B cell (primary cell): ENCODE results near the gene XPNPEP1. TPM values are rescaled to one million over a fixed set of nuclear protein-coding genes. Genes with fewer than 3 reads are reported as not detected.

Experiments
- ATAC-seq: fragments of 200-7000 bp; cut with Tn5 transposase; one replicate; pipeline ENCODE4 v1.10.0; 2021; ENCODE audit warnings: low read depth, mild to moderate bottlenecking, moderate number of reproducible peaks, moderate library complexity
- CTCF ChIA-PET: fragments of 350-600 bp; sonication (Branson Sonifier 250); formaldehyde crosslinking; loops from one replicate; lab custom pipeline; 2021; ENCODE audit warnings: antibody characterized with exemption, inconsistent platforms; lab: Charles Lee
- POLR2A ChIA-PET: fragments of 350-600 bp; sonication (Branson Sonifier 250); formaldehyde crosslinking; loops from one replicate; lab custom pipeline; 2021; ENCODE audit warnings: antibody characterized with exemption; lab: Charles Lee
- DNase-seq: peaks from one replicate; pipeline ENCODE4 v3.0.0; 2013
- H2AFZ ChIP-seq: 2 replicates; pipeline ENCODE4 v1.6.1; 2012; ENCODE audit warnings: mild to moderate bottlenecking, low read depth, low read length; ENCODE audit not compliant: insufficient read depth, poor library complexity, severe bottlenecking
- H3K27ac ChIP-seq, 2 donors: 1 replicate in 1 of 2; 2 replicates in 1 of 2; pipeline ENCODE4 v1.5.1; 2012 to 2013; ENCODE audit warnings: low read length in 2 of 2, mild to moderate bottlenecking in 2 of 2, moderate library complexity in 1 of 2
- H3K27me3 ChIP-seq, 4 experiments: fragments of 200-600 bp in 1 of 4; sonication (generic) in 1 of 4; replicated peaks in 1 of 4; 1 replicate in 2 of 4; 2 replicates in 2 of 4; pipeline versions ENCODE4 v1.6.1 to v1.7.0; 2013 to 2016; ENCODE audit warnings: low read length in 3 of 4, mild to moderate bottlenecking in 2 of 4, mixed read lengths in 1 of 4, moderate library complexity in 1 of 4; ENCODE audit not compliant: insufficient read depth in 4 of 4, control insufficient read depth in 3 of 4; ENCODE audit errors: control extremely low read depth in 1 of 4
- H3K36me3 ChIP-seq, 2 experiments: replicated peaks in 1 of 2; 1 replicate in 1 of 2; 2 replicates in 1 of 2; pipeline versions ENCODE4 v1.6.1 to v1.7.1; 2013; ENCODE audit warnings: low read length in 1 of 2; ENCODE audit not compliant: insufficient read depth in 2 of 2, control insufficient read depth in 1 of 2; ENCODE audit errors: control extremely low read depth in 1 of 2, extremely low read depth in 1 of 2
- H3K4me1 ChIP-seq, 2 donors: fragments of 200-600 bp in 1 of 2; sonication (generic) in 1 of 2; 1 replicate in 1 of 2; 2 replicates in 1 of 2; pipeline versions ENCODE4 v1.5.1 to v1.6.1; 2013 to 2017; ENCODE audit warnings: low read length in 2 of 2; ENCODE audit not compliant: control insufficient read depth in 2 of 2, insufficient read depth in 2 of 2
- H3K4me2 ChIP-seq: replicated peaks from 2 replicates; pipeline ENCODE3; 2012; ENCODE audit warnings: mild to moderate bottlenecking, low read depth, low read length; ENCODE audit not compliant: poor library complexity, severe bottlenecking
- H3K4me3 ChIP-seq, 5 experiments: fragments of 200-600 bp in 1 of 5; sonication (generic) in 1 of 5; 1 replicate in 3 of 5; 2 replicates in 2 of 5; pipeline versions ENCODE4 v1.5.1 to v1.7.0; 2011 to 2016; ENCODE audit warnings: low read length in 4 of 5, mild to moderate bottlenecking in 4 of 5, low read depth in 2 of 5, control low read depth in 1 of 5, moderate library complexity in 1 of 5; ENCODE audit not compliant: insufficient read depth in 1 of 5; ENCODE audit errors: control extremely low read depth in 1 of 5, extremely low read depth in 1 of 5
- H3K79me2 ChIP-seq: fragments of 200-600 bp; sonication (generic); one replicate; pipeline ENCODE4 v1.6.0; 2016; ENCODE audit warnings: low read length; ENCODE audit not compliant: control insufficient read depth, insufficient read depth
- H3K9ac ChIP-seq: fragments of 200-600 bp; sonication (generic); 2 replicates; pipeline ENCODE4 v1.6.1; 2017; ENCODE audit warnings: mild to moderate bottlenecking, low read length, moderate library complexity
- H3K9me3 ChIP-seq, 3 donors: one replicate each; pipeline versions ENCODE4 v1.6.1 to v1.7.1; 2013; ENCODE audit warnings: low read length in 2 of 3; ENCODE audit not compliant: control insufficient read depth in 2 of 3, insufficient read depth in 1 of 3; ENCODE audit errors: control extremely low read depth in 1 of 3
- H4K20me1 ChIP-seq: 2 replicates; pipeline ENCODE4 v1.6.0; 2012; ENCODE audit warnings: mild to moderate bottlenecking, low read length; ENCODE audit not compliant: insufficient read depth, control insufficient read depth, poor library complexity, severe bottlenecking
- H3K27ac Mint-ChIP-seq: one replicate; pipeline ENCODE4 v1.8.0; 2021; ENCODE audit warnings: mixed read lengths
- H3K27me3 Mint-ChIP-seq: one replicate; pipeline ENCODE4 v1.8.0; 2021; ENCODE audit warnings: mixed read lengths
- H3K4me1 Mint-ChIP-seq: one replicate; pipeline ENCODE4 v1.8.0; 2021; ENCODE audit warnings: mixed read lengths
- H3K4me3 Mint-ChIP-seq: one replicate; pipeline ENCODE4 v1.8.0; 2021; ENCODE audit warnings: mixed read lengths
- H3K9me3 Mint-ChIP-seq: one replicate; pipeline ENCODE4 v1.8.0; 2022; ENCODE audit warnings: mixed read lengths; ENCODE audit not compliant: insufficient read depth
- CTCF ChIP-seq: fragments of 200-600 bp; IDR thresholded peaks from one replicate; pipeline ENCODE4 v1.8.0; 2022; ENCODE audit warnings: antibody characterized with exemption, mild to moderate bottlenecking
- EZH2 ChIP-seq: IDR thresholded peaks from 2 replicates; pipeline ENCODE4 v1.6.1; 2012; ENCODE audit warnings: borderline replicate concordance, low read depth, mild to moderate bottlenecking, moderate library complexity, low read length; ENCODE audit not compliant: insufficient read depth, poor library complexity, severe bottlenecking
- WGBS: methylation state at CpG from one replicate; pipeline ENCODE4 v1.1.5; 2013; ENCODE audit warnings: missing lambda C conversion rate; ENCODE audit not compliant: insufficient coverage; 5-methylcytosine and 5-hydroxymethylcytosine counted together
- intact Hi-C: fragments of 100-400 bp; cut with micrococcal nuclease; formaldehyde crosslinking; loops from one replicate; pipeline ENCODE4 v1.10.0; 2022
- polyA plus RNA-seq: library from polyadenylated mRNA; depleted of rRNA; stranded (reverse); fragments of >200 nt; gene quantifications from 2 replicates; pipeline ENCODE4 v1.2.3, GENCODE V29; 2012
- total RNA-seq, 2 donors: library from RNA; stranded (reverse); fragments of 120-200 nt in 1 of 2; gene quantifications; 1 replicate in 1 of 2; 2 replicates in 1 of 2; pipeline versions ENCODE4 v1.2.3 to v1.2.4, GENCODE V29; 2013 to 2022

XPNPEP1 gene
- total and polyA plus RNA-seq, 2 donors (not counting 1 experiment from before 2014, with no cell fraction given), result 60.6 to 70.8 TPM

GRCh38 chr10:109929501-109930219 is 6.3 kb upstream of the XPNPEP1 start:
- intact Hi-C loops, result loop anchor here (10.0 kb wide), 1 partner anchor 635 kb away; the partner anchor contains the start of gene SMC3
- no peak for ATAC-seq
- H3K9me3 ChIP-seq, result no peaks in the 10 kb centered on the region
- H3K27me3 Mint-ChIP-seq, result peaks cover 20% of the 10 kb centered on the region
- no peaks in the 10 kb centered on the region for H3K36me3 ChIP-seq
- no peak for TF ChIP-seq CTCF
- no peak for TF ChIP-seq EZH2
- H2AFZ ChIP-seq, result no peak overlapping the region
- H3K9me3 Mint-ChIP-seq, result no peaks in the 10 kb centered on the region
- H4K20me1 ChIP-seq, result no peaks in the 10 kb centered on the region
- H3K4me3 Mint-ChIP-seq, result no peak overlapping the region
- no peak for DNase-seq
- no peak overlapping the region for H3K4me2 ChIP-seq
- H3K4me1 ChIP-seq, result no peaks in the 10 kb centered on the region
- no peak overlapping the region for H3K4me3 ChIP-seq
- H3K27ac Mint-ChIP-seq, result no peak overlapping the region
- no peaks in the 10 kb centered on the region for H3K4me1 Mint-ChIP-seq
- no peak overlapping the region for H3K9ac ChIP-seq
- H3K79me2 ChIP-seq, result no peaks in the 10 kb centered on the region
- WGBS, result no CpG with 5 or more reads among the region's 3 CpGs
- ChIA-PET CTCF (no interaction called here), POLR2A (no interaction called here)
- no peak overlapping the region for H3K27ac ChIP-seq
- H3K27me3 ChIP-seq, result no peaks in the 10 kb centered on the region

- H3K79me2 ChIP-seq, result peaks cover 5% of the 10 kb centered on the region
- no peaks in the 10 kb centered on the region for H3K27me3 ChIP-seq
- ChIA-PET CTCF (interaction anchor here (1.1 kb wide), 1 partner anchor 351 kb away, joined by 4 read pairs; no protein-coding TSS in a partner anchor), POLR2A (interaction anchor here (0.6 kb wide), 1 partner anchor 18 kb away, joined by 8 read pairs; no protein-coding TSS in a partner anchor)
- H4K20me1 ChIP-seq, result no peaks in the 10 kb centered on the region
- ATAC-seq, result no peak
- H2AFZ ChIP-seq, result no peak overlapping the region
- Mint-ChIP-seq H3K27ac (no peak overlapping the region), H3K4me1 (peaks cover 11% of the 10 kb centered on the region), H3K27me3 (peaks cover 17% of the 10 kb centered on the region), H3K9me3 (no peaks in the 10 kb centered on the region), H3K4me3 (no peak overlapping the region)
- no peaks in the 10 kb centered on the region for H3K9me3 ChIP-seq
- intact Hi-C loops, result loop anchor here (10.0 kb wide), 1 partner anchor 636 kb away; the partner anchor contains the start of gene SMC3
- TF ChIP-seq CTCF (no peak), EZH2 (no peak)
- no CpG with 5 or more reads among the region's 1 CpG for WGBS
- peaks cover 6% of the 10 kb centered on the region in 2 donors for H3K4me1 ChIP-seq
- no peak for DNase-seq
- no peak overlapping the region for H3K4me2 ChIP-seq
- no peak overlapping the region for H3K9ac ChIP-seq
- H3K27ac ChIP-seq, result no peak overlapping the region
- no peak overlapping the region for H3K4me3 ChIP-seq
- H3K36me3 ChIP-seq, result no peaks in the 10 kb centered on the region
Measured at GRCh38 chr10:109928475-109928891, 5.2 kb upstream of the XPNPEP1 start.
